Measurements from ENCODE around the gene CEACAM7.

The CEACAM7 gene

DNA sequence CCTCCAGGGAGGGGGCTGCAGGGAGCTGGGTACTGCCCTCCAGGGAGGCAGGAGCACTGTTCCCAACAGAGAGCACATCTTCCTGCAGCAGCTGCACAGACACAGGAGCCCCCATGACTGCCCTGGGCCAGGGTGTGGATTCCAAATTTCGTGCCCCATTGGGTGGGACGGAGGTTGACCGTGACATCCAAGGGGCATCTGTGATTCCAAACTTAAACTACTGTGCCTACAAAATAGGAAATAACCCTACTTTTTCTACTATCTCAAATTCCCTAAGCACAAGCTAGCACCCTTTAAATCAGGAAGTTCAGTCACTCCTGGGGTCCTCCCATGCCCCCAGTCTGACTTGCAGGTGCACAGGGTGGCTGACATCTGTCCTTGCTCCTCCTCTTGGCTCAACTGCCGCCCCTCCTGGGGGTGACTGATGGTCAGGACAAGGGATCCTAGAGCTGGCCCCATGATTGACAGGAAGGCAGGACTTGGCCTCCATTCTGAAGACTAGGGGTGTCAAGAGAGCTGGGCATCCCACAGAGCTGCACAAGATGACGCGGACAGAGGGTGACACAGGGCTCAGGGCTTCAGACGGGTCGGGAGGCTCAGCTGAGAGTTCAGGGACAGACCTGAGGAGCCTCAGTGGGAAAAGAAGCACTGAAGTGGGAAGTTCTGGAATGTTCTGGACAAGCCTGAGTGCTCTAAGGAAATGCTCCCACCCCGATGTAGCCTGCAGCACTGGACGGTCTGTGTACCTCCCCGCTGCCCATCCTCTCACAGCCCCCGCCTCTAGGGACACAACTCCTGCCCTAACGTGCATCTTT is 12.5 kb upstream of the CEACAM7 start:
- no peak for DNase-seq

DNA sequence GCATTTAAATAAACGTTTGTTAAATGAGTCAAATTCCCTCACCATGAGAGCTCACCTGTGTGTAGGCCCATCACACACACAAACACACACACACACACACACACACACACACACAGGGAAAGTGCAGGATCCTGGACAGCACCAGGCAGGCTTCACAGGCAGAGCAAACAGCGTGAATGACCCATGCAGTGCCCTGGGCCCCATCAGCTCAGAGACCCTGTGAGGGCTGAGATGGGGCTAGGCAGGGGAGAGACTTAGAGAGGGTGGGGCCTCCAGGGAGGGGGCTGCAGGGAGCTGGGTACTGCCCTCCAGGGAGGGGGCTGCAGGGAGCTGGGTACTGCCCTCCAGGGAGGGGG is 11.9 kb upstream of the CEACAM7 start:
- no peak for DNase-seq

DNA sequence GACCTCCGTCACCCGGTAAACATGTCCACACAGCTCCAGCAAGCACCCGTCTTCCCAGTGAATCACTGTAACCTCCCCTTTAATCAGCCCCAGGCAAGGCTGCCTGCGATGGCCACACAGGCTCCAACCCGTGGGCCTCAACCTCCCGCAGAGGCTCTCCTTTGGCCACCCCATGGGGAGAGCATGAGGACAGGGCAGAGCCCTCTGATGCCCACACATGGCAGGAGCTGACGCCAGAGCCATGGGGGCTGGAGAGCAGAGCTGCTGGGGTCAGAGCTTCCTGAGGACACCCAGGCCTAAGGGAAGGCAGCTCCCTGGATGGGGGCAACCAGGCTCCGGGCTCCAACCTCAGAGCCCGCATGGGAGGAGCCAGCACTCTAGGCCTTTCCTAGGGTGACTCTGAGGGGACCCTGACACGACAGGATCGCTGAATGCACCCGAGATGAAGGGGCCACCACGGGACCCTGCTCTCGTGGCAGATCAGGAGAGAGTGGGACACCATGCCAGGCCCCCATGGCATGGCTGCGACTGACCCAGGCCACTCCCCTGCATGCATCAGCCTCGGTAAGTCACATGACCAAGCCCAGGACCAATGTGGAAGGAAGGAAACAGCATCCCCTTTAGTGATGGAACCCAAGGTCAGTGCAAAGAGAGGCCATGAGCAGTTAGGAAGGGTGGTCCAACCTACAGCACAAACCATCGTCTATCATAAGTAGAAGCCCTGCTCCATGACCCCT is 11.3 kb upstream of the CEACAM7 start:
- DNase-seq: no peak

DNA sequence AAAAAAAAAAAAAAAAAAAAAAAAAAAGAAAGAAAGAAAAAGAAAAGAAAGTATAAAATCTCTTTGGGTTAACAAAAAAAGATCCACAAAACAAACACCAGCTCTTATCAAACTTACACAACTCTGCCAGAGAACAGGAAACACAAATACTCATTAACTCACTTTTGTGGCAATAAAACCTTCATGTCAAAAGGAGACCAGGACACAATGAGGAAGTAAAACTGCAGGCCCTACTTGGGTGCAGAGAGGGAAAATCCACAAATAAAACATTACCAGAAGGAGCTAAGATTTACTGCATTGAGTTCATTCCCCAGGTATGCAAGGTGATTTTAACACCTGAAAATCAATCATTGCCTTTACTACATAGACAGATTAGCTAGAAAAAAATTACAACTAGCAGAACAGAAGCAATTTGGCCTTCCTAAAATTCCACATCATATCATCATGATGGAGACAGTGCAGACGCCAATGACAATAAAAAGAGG is 10.7 kb upstream of the CEACAM7 start:
- no peak for DNase-seq

DNA sequence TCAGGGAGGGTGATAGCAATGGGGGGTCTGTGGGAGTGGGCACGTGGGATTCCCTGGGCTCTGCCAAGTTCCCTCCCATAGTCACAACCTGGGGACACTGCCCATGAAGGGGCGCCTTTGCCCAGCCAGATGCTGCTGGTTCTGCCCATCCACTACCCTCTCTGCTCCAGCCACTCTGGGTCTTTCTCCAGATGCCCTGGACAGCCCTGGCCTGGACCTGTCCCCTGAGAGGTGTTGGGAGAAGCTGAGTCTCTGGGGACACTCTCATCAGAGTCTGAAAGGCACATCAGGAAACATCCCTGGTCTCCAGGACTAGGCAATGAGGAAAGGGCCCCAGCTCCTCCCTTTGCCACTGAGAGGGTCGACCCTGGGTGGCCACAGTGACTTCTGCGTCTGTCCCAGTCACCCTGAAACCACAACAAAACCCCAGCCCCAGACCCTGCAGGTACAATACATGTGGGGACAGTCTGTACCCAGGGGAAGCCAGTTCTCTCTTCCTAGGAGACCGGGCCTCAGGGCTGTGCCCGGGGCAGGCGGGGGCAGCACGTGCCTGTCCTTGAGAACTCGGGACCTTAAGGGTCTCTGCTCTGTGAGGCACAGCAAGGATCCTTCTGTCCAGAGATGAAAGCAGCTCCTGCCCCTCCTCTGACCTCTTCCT is 9.3 kb upstream of the CEACAM7 start:
- DNase-seq: no peak

DNA sequence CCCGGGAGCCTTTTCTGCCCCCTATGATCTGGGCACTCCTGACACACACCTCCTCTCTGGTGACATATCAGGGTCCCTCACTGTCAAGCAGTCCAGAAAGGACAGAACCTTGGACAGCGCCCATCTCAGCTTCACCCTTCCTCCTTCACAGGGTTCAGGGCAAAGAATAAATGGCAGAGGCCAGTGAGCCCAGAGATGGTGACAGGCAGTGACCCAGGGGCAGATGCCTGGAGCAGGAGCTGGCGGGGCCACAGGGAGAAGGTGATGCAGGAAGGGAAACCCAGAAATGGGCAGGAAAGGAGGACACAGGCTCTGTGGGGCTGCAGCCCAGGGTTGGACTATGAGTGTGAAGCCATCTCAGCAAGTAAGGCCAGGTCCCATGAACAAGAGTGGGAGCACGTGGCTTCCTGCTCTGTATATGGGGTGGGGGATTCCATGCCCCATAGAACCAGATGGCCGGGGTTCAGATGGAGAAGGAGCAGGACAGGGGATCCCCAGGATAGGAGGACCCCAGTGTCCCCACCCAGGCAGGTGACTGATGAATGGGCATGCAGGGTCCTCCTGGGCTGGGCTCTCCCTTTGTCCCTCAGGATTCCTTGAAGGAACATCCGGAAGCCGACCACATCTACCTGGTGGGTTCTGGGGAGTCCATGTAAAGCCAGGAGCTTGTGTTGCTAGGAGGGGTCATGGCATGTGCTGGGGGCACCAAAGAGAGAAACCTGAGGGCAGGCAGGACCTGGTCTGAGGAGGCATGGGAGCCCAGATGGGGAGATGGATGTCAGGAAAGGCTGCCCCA is 8.5 kb upstream of the CEACAM7 start:
- no peak for DNase-seq

DNA sequence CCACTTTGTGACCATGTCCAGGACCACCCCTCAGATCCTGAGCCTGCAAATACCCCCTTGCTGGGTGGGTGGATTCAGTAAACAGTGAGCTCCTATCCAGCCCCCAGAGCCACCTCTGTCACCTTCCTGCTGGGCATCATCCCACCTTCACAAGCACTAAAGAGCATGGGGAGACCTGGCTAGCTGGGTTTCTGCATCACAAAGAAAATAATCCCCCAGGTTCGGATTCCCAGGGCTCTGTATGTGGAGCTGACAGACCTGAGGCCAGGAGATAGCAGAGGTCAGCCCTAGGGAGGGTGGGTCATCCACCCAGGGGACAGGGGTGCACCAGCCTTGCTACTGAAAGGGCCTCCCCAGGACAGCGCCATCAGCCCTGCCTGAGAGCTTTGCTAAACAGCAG is 7.7 kb upstream of the CEACAM7 start:
- no peak for DNase-seq

DNA sequence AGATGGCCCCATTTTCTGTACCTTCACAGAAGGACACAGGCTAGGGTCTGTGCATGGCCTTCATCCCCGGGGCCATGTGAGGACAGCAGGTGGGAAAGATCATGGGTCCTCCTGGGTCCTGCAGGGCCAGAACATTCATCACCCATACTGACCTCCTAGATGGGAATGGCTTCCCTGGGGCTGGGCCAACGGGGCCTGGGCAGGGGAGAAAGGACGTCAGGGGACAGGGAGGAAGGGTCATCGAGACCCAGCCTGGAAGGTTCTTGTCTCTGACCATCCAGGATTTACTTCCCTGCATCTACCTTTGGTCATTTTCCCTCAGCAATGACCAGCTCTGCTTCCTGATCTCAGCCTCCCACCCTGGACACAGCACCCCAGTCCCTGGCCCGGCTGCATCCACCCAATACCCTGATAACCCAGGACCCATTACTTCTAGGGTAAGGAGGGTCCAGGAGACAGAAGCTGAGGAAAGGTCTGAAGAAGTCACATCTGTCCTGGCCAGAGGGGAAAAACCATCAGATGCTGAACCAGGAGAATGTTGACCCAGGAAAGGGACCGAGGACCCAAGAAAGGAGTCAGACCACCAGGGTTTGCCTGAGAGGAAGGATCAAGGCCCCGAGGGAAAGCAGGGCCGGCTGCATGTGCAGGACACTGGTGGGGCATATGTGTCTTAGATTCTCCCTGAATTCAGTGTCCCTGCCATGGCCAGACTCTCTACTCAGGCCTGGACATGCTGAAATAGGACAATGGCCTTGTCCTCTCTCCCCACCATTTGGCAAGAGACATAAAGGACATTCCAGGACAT is 7.0 kb upstream of the CEACAM7 start:
- no peak for DNase-seq

DNA sequence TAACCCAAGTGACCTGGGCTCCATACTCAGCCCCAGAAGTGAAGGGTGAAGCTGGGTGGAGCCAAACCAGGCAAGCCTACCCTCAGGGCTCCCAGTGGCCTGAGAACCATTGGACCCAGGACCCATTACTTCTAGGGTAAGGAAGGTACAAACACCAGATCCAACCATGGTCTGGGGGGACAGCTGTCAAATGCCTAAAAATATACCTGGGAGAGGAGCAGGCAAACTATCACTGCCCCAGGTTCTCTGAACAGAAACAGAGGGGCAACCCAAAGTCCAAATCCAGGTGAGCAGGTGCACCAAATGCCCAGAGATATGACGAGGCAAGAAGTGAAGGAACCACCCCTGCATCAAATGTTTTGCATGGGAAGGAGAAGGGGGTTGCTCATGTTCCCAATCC is 6.1 kb upstream of the CEACAM7 start:
- DNase-seq: no peak

DNA sequence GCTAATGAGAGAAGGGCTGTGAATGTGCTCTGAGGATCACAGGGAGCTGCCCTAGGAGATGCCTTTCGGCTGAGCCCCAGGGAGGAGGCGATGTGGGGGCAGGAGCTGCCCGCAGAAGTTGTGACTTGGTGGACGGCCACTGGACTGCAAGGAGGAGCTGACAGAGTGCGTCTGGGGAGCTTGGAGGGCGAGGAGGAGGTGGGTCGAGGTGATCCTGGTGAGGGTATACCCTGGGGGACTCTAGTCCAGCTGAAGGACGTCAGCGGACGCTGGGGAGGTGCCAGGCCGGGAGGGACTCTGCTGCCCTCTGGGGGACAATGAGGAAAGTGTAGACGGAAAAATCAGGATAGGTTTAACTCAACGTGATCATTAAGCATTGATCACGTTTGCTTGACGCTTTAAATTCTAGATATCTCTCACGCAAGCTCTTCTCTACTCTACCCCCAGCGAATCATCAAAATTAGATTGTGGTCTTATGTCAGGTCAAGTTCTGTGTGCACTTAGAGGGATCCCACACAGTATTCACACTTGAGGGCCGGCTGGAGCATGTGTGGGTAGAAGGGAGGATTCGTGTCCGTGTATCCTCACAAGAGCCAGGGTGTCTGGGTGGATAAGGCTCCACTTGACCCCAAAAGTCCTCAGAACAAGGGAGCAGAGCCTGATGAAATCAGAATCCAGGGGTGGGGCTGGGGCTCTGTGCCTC is 3.3 kb upstream of the CEACAM7 start:
- DNase-seq: no peak

DNA sequence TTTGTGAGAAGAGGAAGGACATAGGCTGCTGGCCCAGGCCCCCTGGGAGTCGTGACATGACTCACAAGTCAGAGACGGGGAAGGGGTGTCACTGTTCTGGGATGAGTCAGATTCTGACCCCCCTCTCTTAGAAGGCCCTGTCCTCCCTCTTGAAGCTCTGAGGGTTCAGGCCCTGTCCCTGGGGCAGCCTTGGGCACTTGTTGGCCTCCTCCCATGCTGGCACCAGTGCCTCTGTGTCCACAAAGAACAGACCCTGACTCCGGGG is 2.7 kb upstream of the CEACAM7 start:
- no peak for DNase-seq

DNA sequence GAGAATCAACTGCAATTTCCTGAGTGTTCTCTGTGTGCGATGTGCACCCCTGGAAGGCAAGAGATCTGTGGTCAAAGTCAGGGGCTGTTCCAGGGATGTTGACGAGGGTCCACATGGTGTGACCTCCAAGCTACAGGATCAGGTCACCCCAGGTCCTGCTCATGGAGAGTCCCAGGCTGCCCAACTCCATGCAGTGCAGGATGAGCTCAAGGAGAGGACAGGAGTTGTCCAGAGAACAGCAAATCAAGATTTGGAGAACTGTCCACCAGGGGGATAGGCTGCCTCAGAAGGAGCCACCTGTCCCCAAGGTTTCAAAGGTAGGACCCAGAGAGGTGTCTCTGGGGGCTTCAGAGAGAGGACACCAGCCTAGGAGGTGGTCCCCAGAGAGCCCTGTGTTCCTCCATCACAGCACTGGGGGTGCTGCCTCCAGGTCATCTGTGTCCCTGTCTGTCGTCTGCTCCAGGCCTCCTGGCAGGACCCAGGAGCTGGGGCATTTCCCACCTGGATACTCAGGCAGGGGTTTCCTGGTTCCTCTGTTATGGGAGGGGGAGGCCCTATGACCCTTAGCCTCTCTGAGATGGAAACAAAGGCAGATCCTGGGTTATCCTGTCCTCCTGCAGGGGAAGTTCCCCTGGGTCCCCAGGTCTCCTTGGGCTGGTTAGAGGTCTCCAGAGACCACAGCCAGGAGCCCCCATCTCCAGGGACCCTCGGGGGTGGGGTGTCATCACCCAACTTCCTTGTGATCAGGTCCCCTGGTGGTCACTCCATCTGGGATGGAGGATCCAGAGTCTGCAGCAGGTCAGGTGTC is 2.1 kb upstream of the CEACAM7 start:
- no peak for DNase-seq

DNA sequence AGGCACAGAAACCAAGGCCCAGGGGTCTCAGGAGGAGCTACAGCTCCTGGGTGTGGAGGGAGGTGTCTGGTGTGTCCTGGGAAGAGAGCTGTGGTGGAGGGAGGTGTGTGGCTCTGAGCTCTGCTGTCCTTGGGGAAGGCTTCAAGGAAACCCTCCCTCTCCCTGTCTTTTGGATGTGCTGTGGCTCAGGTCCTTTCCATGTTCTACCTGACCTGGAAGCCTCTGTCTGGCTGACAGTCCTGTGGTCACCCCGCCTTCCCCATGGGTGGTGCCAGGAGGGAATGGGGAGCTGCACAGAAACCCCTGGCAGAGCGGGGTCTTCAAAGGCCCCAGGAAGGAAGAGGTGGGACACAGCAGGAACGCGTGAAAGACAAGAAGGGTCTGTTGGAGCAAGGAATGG is 617 bp upstream of the CEACAM7 start:
- DNase-seq: no peak

DNA sequence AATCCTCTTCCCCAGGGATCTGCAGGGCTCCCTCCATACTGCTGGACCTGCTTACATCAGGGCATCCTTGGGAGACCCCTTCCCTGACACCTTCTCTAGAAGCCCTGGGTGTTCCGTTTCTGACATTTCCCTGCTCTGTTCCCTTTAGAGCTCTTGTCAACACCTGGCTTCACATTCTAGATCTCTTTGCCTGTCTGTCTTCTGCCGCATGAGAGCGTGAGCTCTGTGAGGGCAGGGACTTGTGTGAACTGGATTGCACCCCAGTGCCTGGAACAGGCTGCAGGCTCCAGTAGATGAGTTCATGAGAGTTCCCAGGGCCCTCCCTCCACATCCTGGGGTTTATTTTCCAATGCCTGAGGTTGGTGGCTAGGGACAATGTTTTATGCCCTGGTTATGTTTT is 651 bp downstream of the CEACAM7 start:
- no peak for DNase-seq

DNA sequence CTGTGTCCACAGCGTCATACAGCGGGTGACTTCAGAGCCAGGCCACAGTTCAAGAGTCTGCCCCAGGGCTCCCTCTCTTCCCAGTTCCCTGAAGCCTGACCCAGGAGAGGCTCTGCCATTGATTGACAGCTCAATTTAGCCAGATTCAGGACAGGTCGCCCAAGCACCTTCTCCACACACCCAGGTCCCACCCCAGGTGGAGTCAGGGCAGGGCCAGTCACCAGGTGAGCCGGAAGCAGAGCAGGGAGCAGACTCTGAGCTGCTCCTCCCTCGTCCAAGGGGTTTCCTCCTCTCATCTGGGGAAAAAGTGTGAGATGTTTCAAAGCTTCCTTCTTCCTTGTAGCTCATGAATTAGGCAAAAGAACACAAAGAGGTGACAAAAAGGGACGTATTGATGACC is 5.6 kb downstream of the CEACAM7 start:
- no peak for DNase-seq

DNA sequence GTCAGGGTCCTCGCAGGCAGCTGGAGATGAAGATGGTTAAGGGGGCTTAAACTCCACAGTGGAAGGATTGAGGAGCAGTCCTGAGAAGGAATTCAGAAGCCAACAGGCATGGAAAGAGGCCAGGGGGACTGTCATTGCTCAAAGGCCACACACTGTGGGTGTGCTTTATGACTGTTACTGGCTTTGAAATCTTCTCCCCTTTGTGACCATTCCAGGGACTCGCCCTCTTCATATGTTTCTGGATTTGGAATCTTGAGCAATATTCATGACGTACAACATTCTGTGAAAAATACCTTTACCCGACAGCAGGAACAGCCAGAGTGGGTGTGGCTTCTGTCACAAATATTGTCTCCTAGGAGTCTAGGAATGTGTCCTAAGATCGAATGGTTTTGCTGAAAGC is 16.6 kb downstream of the CEACAM7 start:
- DNase-seq: no peak

DNA sequence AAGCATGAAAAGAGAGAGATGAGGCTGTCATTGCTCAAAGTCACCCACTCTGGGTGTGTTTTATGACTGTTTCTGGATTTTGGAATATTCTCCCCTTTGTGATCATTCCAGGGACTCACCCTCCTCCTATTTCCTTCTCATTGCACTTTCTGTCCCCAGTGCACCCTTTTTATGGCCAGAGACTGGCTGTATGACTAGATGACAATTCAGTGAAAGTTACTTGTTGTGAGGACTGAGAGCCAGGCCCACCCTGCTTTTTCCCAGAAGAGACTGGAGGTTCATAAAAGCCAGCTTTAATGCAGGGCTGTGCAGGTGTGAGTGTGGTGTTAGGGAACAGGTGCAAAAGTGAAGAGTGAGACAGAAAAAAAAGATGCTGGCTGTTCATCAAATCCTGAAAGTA is 17.3 kb downstream of the CEACAM7 start:
- no peak for DNase-seq

DNA sequence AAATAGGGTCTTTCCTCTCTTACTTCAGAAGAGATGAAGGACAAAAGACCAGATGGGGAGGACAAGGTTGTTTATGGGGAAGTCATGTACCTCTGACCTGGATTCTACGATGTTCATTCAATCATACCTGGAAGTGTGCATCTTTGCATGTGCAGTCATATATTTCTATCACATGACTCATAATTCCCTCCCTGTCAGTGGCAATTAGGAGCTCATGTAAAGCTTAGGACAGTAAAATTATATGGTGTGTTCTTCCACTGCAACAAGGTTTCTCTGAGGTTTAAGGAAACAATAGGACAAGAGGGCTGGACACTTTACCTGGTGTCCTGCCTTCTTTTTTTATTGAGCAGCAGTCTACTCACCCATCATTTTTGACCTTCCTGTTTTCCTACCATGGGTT is 19.8 kb downstream of the CEACAM7 start:
- DNase-seq: no peak

DNA sequence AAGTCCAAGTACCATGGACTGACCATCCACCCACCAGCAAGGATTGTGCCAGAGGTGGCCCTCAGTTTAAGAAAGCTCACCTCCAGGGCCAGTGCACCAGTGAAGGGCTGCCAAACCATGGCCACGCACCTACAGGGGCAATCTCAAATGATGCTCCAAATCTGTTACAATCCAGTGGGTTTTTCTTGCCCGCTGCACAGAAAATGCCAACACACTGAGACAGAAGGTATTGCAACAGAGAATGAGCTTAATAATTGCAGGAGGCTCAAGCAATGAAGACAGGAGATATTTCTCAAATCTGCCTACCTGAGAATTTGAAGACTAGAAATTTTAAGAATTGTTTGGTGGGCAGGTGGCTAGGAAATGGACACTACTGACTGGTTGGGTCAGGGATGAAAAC is 22.0 kb downstream of the CEACAM7 start:
- no peak for DNase-seq

DNA sequence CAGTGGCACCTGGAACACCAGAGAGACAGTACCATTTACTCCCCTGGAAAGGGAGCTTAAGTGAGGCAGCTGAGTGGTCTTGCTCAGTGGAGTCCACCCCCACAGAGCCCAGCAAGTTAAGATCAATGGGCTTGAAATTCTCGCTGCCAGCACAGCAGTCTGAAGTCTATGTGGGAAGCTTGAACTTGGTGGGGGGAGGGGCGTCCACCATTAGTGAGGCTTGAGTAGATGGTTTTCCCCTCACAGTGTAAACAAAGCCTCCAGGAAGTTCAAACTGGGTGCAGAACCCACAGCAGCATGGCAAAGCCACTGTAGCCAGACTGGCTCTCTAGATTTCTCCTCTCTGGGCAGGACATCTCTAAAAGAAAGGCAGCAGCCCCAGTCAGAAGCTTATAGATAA is 30.9 kb downstream of the CEACAM7 start:
- DNase-seq: no peak

Measured in hypothalamus (tissue), 51 donors.